Ovary (tissue), 9 donors: ENCODE results near the gene MCTP2. TPM values are rescaled to one million over a fixed set of nuclear protein-coding genes. Genes with fewer than 3 reads are reported as not detected.

Experiments
- DNase-seq, 5 donors: peaks; one replicate each; pipeline ENCODE4 v3.0.0-alpha.2; 2019 to 2020
- H3K27ac ChIP-seq, 2 donors: fragments of 200-600 bp; one replicate each; pipeline versions ENCODE4 v1.5.1 to v1.8.0; 2019 to 2022
- H3K27me3 ChIP-seq: fragments of 200-600 bp; one replicate; pipeline ENCODE4 v1.8.0; 2022
- H3K36me3 ChIP-seq: fragments of 200-600 bp; sonication (generic); one replicate; pipeline ENCODE4 v1.5.1; 2019
- H3K4me1 ChIP-seq: one replicate; pipeline ENCODE4 v1.8.1; 2013; ENCODE audit warnings: mild to moderate bottlenecking, moderate library complexity; ENCODE audit not compliant: insufficient read depth
- H3K4me3 ChIP-seq: fragments of 200-600 bp; sonication (generic); one replicate; pipeline ENCODE4 v1.5.1; 2017
- H3K9me3 ChIP-seq, 2 donors: fragments of 200-600 bp in 1 of 2; sonication (generic) in 1 of 2; one replicate each; pipeline versions ENCODE4 v1.5.1 to v1.8.1; 2013 to 2019; ENCODE audit warnings: mild to moderate bottlenecking in 1 of 2, moderate library complexity in 1 of 2
- EP300 ChIP-seq: sonication (generic); formaldehyde crosslinking; IDR thresholded peaks from one replicate; pipeline ENCODE4 v1.6.1; 2017; ENCODE audit warnings: antibody characterized with exemption
- POLR2A ChIP-seq: fragments of 450-650 bp; IDR thresholded peaks from one replicate; pipeline ENCODE4 v1.6.1; 2017; ENCODE audit warnings: antibody characterized with exemption, mild to moderate bottlenecking, moderate library complexity
- WGBS, 3 donors: extraction: QIAGEN DNeasy Blood & Tissue Kit in 1 of 3; methylation state at CpG; one replicate each; pipeline versions ENCODE4 v1.1.5 to v1.1.7; 2013 to 2017; 5-methylcytosine and 5-hydroxymethylcytosine counted together
- intact Hi-C, 4 donors: fragments of 100-400 bp; cut with DNase I; formaldehyde crosslinking; loops; one replicate each; pipeline versions ENCODE4 v1.11.0 to v1.15.1; 2022 to 2023
- polyA plus RNA-seq, 2 donors: library from polyadenylated mRNA; stranded (reverse); fragments of 200-250 nt in 1 of 2; fragments of 350-450 nt in 1 of 2; fragmentation: Illumina TruSeq in 1 of 2; extraction: RNeasy Lipid Tissue Mini Kit (QIAGEN cat#74804) in 1 of 2; gene quantifications; one replicate each; pipeline ENCODE4 v1.2.3, GENCODE V29; 2013 to 2014
- total RNA-seq, 7 donors: library from RNA; depleted of rRNA in 2 of 7; stranded (reverse); fragments of >200 nt in 2 of 7; fragmentation: NEBNext Ultra II Directional in 3 of 7; extraction: Animal tissue kit (Norgen Biotek cat#: 25700) in 3 of 7; gene quantifications; one replicate each; pipeline versions ENCODE4 v1.1.0 to v1.2.4, GENCODE V29; 2016 to 2023
- TF ChIP-seq, protein P1 (sequence below), 3 donors: fragments of 450-650 bp in 2 of 3; fragments of 200-600 bp in 1 of 3; IDR thresholded peaks; one replicate each; pipeline versions ENCODE4 v1.5.1 to v1.8.0; 2016 to 2022; ENCODE audit warnings: antibody characterized with exemption in 3 of 3, mild to moderate bottlenecking in 1 of 3
- donor health status: DM: no; HTN: no; CAD: no; lungs with moderate emphysema.
- donor health status: DM: no; HTN: no; CAD: no.
- donor health status: Bipolar disorder and iron deficiency.
- donor health status: DM: yes; HTN: yes; CAD: no.
- donor health status: DM: no; HTN: no; CAD: no.
- donor health status: DM: yes; HTN: yes; CAD: no.

MCTP2 gene
- total and polyA plus RNA-seq, 9 donors: 0.71 to 44.5 (median 5.7) TPM

DNA sequence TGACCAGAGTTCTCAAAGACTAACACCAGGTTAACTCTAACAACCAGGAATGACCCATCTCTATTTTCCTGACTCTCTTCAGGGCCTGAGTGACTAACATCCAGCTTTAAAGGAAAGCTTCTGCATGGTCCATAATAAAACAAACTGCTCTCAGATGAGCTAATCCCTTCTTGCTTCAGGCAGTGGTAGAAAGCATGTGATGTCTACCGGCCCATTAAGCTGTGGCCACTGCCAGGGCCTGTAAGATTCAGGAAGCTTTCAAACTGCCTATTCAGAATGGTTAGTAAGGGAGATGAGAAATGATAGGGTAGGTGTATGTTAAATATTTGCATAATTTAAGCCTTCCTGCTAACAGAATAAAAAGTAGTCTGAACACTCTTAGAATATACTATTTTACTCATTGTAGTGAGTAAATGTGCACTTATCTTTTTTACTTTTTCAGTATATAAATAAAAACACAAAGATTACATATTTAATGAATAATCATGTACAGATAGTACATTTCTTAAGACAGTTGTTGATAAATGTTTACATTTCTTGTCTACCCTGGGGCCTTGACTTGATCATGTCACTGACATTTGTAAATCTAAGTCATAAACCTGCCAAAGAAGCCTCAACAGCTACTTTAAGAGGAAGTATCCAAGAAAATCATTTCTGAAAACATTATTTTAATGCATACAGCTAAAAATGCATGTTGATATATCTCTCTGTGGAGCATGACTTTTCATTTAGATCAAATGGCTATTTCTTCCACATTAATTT is 222.0 kb downstream of the MCTP2 start:
- intact Hi-C loops: no loop called here
- TF ChIP-seq, protein P1, sequence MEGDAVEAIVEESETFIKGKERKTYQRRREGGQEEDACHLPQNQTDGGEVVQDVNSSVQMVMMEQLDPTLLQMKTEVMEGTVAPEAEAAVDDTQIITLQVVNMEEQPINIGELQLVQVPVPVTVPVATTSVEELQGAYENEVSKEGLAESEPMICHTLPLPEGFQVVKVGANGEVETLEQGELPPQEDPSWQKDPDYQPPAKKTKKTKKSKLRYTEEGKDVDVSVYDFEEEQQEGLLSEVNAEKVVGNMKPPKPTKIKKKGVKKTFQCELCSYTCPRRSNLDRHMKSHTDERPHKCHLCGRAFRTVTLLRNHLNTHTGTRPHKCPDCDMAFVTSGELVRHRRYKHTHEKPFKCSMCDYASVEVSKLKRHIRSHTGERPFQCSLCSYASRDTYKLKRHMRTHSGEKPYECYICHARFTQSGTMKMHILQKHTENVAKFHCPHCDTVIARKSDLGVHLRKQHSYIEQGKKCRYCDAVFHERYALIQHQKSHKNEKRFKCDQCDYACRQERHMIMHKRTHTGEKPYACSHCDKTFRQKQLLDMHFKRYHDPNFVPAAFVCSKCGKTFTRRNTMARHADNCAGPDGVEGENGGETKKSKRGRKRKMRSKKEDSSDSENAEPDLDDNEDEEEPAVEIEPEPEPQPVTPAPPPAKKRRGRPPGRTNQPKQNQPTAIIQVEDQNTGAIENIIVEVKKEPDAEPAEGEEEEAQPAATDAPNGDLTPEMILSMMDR (IDR thresholded peaks at IDR 0.05): no peak
- TF ChIP-seq POLR2A: no peak
- TF ChIP-seq EP300: no peak
- H3K9me3 ChIP-seq: no peaks in the 10 kb centered on the region
- no peaks in the 10 kb centered on the region for H3K27me3 ChIP-seq
- no peaks in the 10 kb centered on the region for H3K36me3 ChIP-seq
- H3K27ac ChIP-seq: no peak overlapping the region
- 83 to 92% (median 83%) methylated on average over 1 of the region's 1 CpG for WGBS, 3 donors
- DNase-seq: no peak
- H3K4me3 ChIP-seq: no peak overlapping the region
- H3K4me1 ChIP-seq: no peaks in the 10 kb centered on the region

- TF ChIP-seq POLR2A: no peak
- TF ChIP-seq EP300: no peak
- TF ChIP-seq, protein P1 (IDR thresholded peaks at IDR 0.05): no peak
- 95 to 96% (median 96%) methylated on average over 9 of the region's 9 CpGs for WGBS, 3 donors
- no peaks in the 10 kb centered on the region for H3K9me3 ChIP-seq
- DNase-seq: no peak
- no peaks in the 10 kb centered on the region for H3K27me3 ChIP-seq
- H3K4me1 ChIP-seq: no peaks in the 10 kb centered on the region
- H3K27ac ChIP-seq: no peak overlapping the region
- H3K4me3 ChIP-seq: no peak overlapping the region
- no peaks in the 10 kb centered on the region for H3K36me3 ChIP-seq
- intact Hi-C loops: no loop called here
Observed at GRCh38 chr15:94455297-94455696, 223.9 kb downstream of the MCTP2 start.

- no peak overlapping the region for H3K27ac ChIP-seq
- no peaks in the 10 kb centered on the region for H3K36me3 ChIP-seq
- intact Hi-C loops: no loop called here
- WGBS, 3 donors: 78 to 85% (median 82%) methylated on average over 5 of the region's 5 CpGs
- H3K9me3 ChIP-seq: no peaks in the 10 kb centered on the region
- no peak for TF ChIP-seq EP300
- TF ChIP-seq POLR2A: no peak
- TF ChIP-seq, protein P1 (IDR thresholded peaks at IDR 0.05): no peak
- no peak for DNase-seq
- no peaks in the 10 kb centered on the region for H3K4me1 ChIP-seq
- no peak overlapping the region for H3K4me3 ChIP-seq
- no peaks in the 10 kb centered on the region for H3K27me3 ChIP-seq
Observed at GRCh38 chr15:94456226-94456625, 224.9 kb downstream of the MCTP2 start.

- 83 to 95% (median 89%) methylated on average over 8 of the region's 8 CpGs for whole genome bisulfite sequencing, 3 donors
- TF ChIP-seq POLR2A (no peak), EP300 (no peak)
- TF ChIP-seq, protein P1 (IDR thresholded peaks at IDR 0.05): no peak
- H3K9me3 ChIP-seq: no peaks in the 10 kb centered on the region
Observed at GRCh38 chr15:94457661-94458060, 226.3 kb downstream of the MCTP2 start.

More at GRCh38 chr15:94457661-94458060, 226.3 kb downstream of the MCTP2 start:
- no peak for DNase-seq
- Histone ChIP-seq H3K27ac (no peak overlapping the region), H3K36me3 (no peaks in the 10 kb centered on the region), H3K27me3 (no peaks in the 10 kb centered on the region), H3K4me1 (no peaks in the 10 kb centered on the region), H3K4me3 (no peak overlapping the region)
- intact Hi-C loops: loop anchor here in 1 of 4 donors (2.0 kb wide), 1 partner anchor 17 kb away; no protein-coding TSS in a partner anchor
